CD4-positive, alpha-beta T cell (primary cell): ENCODE data around the gene REEP2. TPM values are rescaled to one million over a fixed set of nuclear protein-coding genes. Genes with fewer than 3 reads are reported as not detected.

Source experiments
- ATAC-seq: fragments of 200-7000 bp; cut with Tn5 transposase; one replicate; pipeline ENCODE4 v1.10.0; 2022; ENCODE audit warnings: mild to moderate bottlenecking; ENCODE audit not compliant: poor library complexity
- CTCF ChIA-PET: fragments of 350-600 bp; sonication (Branson Sonifier 250); formaldehyde crosslinking; loops from one replicate; lab custom pipeline; 2021; ENCODE audit warnings: antibody characterized with exemption, inconsistent platforms; lab: Charles Lee
- POLR2A ChIA-PET: fragments of 350-600 bp; sonication (Branson Sonifier 250); formaldehyde crosslinking; loops from one replicate; lab custom pipeline; 2021; ENCODE audit warnings: antibody characterized with exemption, inconsistent platforms; lab: Charles Lee
- DNase-seq, 14 experiments: peaks; one replicate each; pipeline ENCODE4 v3.0.0-alpha.2; 2013 to 2020; ENCODE audit warnings: mixed read lengths in 2 of 14
- H3K27ac ChIP-seq, 2 donors: one replicate each; pipeline versions ENCODE4 v1.5.1 to v1.7.0; 2013; ENCODE audit warnings: low read length in 2 of 2, low read depth in 1 of 2, mild to moderate bottlenecking in 1 of 2
- H3K27me3 ChIP-seq, 2 experiments: 1 replicate in 1 of 2; 2 replicates in 1 of 2; pipeline versions ENCODE4 v1.6.1 to v1.7.0; 2013; ENCODE audit warnings: low read length in 2 of 2, control low read depth in 1 of 2, mild to moderate bottlenecking in 1 of 2, moderate library complexity in 1 of 2; ENCODE audit not compliant: insufficient read depth in 2 of 2, control insufficient read depth in 1 of 2
- H3K36me3 ChIP-seq: one replicate; pipeline ENCODE4 v1.6.1; 2013; ENCODE audit warnings: low read length, control low read depth; ENCODE audit not compliant: insufficient read depth
- H3K4me1 ChIP-seq: one replicate; pipeline ENCODE4 v1.6.1; 2013; ENCODE audit warnings: low read length, control low read depth; ENCODE audit not compliant: insufficient read depth
- H3K4me3 ChIP-seq: one replicate; pipeline ENCODE4 v1.5.1; 2013; ENCODE audit warnings: mild to moderate bottlenecking, low read length, moderate library complexity
- H3K9me3 ChIP-seq, 2 experiments: 1 replicate in 1 of 2; 2 replicates in 1 of 2; pipeline versions ENCODE4 v1.6.1 to v1.7.0; 2013; ENCODE audit warnings: low read length in 2 of 2, mild to moderate bottlenecking in 2 of 2, control low read depth in 1 of 2, moderate library complexity in 1 of 2; ENCODE audit not compliant: control insufficient read depth in 1 of 2, insufficient read depth in 1 of 2
- H3K27ac Mint-ChIP-seq: one replicate; pipeline ENCODE4 v1.8.0; 2020; ENCODE audit warnings: mixed read lengths
- H3K27me3 Mint-ChIP-seq: one replicate; pipeline ENCODE4 v1.8.0; 2021; ENCODE audit warnings: mixed read lengths
- H3K36me3 Mint-ChIP-seq: one replicate; pipeline ENCODE4 v1.8.0; 2021; ENCODE audit warnings: low read depth, mixed read lengths
- H3K4me1 Mint-ChIP-seq: one replicate; pipeline ENCODE4 v1.8.0; 2021; ENCODE audit warnings: low read depth, mixed read lengths
- H3K4me3 Mint-ChIP-seq: one replicate; pipeline ENCODE4 v1.8.0; 2020; ENCODE audit warnings: mild to moderate bottlenecking, mixed read lengths
- H3K9me3 Mint-ChIP-seq: one replicate; pipeline ENCODE4 v1.8.0; 2020; ENCODE audit warnings: mixed read lengths
- CTCF ChIP-seq: fragments of 200-600 bp; IDR thresholded peaks from one replicate; pipeline ENCODE4 v1.8.0; 2022; ENCODE audit warnings: antibody characterized with exemption, mild to moderate bottlenecking
- intact Hi-C, 2 experiments: fragments of 100-400 bp; cut with DNase I in 1 of 2; cut with micrococcal nuclease in 1 of 2; formaldehyde crosslinking; loops; one replicate each; pipeline versions ENCODE4 v1.15.1 to v1.9.0; 2023 to 2025; cut with DNase I, micrococcal nuclease
- total RNA-seq, 174 experiments: library from RNA in 2 of 174; stranded (reverse) in 2 of 174; gene quantifications; one replicate each; pipeline ENCODE4 v1.2.3 and lab custom pipeline; 2021 to 2026

REEP2 gene
- total RNA-seq, 2 experiments from 2014 or later: 0.33 to 0.34 TPM

- no peak overlapping the region for H3K4me3 Mint-ChIP-seq
- peaks cover 68% of the 10 kb centered on the region for H3K36me3 ChIP-seq
- H3K9me3 ChIP-seq: no peaks in the 10 kb centered on the region
- H3K27ac ChIP-seq: no peak overlapping the region
- ChIA-PET POLR2A (no interaction called here), CTCF (no interaction called here)
- intact Hi-C loops: no loop called here
- no peaks in the 10 kb centered on the region for H3K9me3 Mint-ChIP-seq
- peaks cover 89% of the 10 kb centered on the region for H3K36me3 Mint-ChIP-seq
- H3K27ac Mint-ChIP-seq: no peak overlapping the region
- H3K4me1 ChIP-seq: no peaks in the 10 kb centered on the region
- H3K27me3 ChIP-seq: no peaks in the 10 kb centered on the region
- no peak for ATAC-seq
- no peak for TF ChIP-seq CTCF
- H3K4me3 ChIP-seq: no peak overlapping the region
- no peak for DNase-seq
- H3K27me3 Mint-ChIP-seq: no peaks in the 10 kb centered on the region
- no peaks in the 10 kb centered on the region for H3K4me1 Mint-ChIP-seq
Measured at GRCh38 chr5:138391859-138392386, 46.9 kb upstream of the REEP2 start.

GRCh38 chr5:138402640-138403039 lies 36.2 kb upstream of the REEP2 start:
- H3K9me3 Mint-ChIP-seq: no peaks in the 10 kb centered on the region
- no peak overlapping the region for H3K4me3 Mint-ChIP-seq
- H3K36me3 ChIP-seq: peaks cover 69% of the 10 kb centered on the region
- H3K27me3 ChIP-seq: no peaks in the 10 kb centered on the region
- POLR2A ChIA-PET: no interaction called here
- peaks cover 78% of the 10 kb centered on the region for H3K36me3 Mint-ChIP-seq
- ATAC-seq (no peak), DNase-seq (no peak)
- CTCF ChIA-PET: interaction anchor here (2.8 kb wide), 1 partner anchor 50 kb away, joined by 11 read pairs; the partner anchor contains the start of gene KDM3B
- no peak for TF ChIP-seq CTCF
- no peak overlapping the region for H3K4me3 ChIP-seq
- no peak overlapping the region for H3K27ac Mint-ChIP-seq
- intact Hi-C loops: no loop called here
- no peaks in the 10 kb centered on the region for H3K9me3 ChIP-seq
- H3K27ac ChIP-seq: no peak overlapping the region
- no peaks in the 10 kb centered on the region for H3K27me3 Mint-ChIP-seq
- peaks cover 4% of the 10 kb centered on the region for H3K4me1 Mint-ChIP-seq
- no peaks in the 10 kb centered on the region for H3K4me1 ChIP-seq

GRCh38 chr5:138408023-138408422 lies 30.8 kb upstream of the REEP2 start:
- peak; percentile 26 for ATAC-seq
- Mint-ChIP-seq H3K4me1 (peaks cover 8% of the 10 kb centered on the region), H3K36me3 (peaks cover 70% of the 10 kb centered on the region), H3K27ac (no peak overlapping the region), H3K27me3 (no peaks in the 10 kb centered on the region), H3K4me3 (no peak overlapping the region), H3K9me3 (no peaks in the 10 kb centered on the region)
- Histone ChIP-seq H3K36me3 (peaks cover 42% of the 10 kb centered on the region), H3K27me3 (no peaks in the 10 kb centered on the region), H3K27ac (no peak overlapping the region), H3K9me3 (no peaks in the 10 kb centered on the region), H3K4me1 (no peaks in the 10 kb centered on the region), H3K4me3 (no peak overlapping the region)
- ChIA-PET POLR2A (no interaction called here), CTCF (interaction anchor here (1.1 kb wide), 1 partner anchor 42 kb away, joined by 4 read pairs; no protein-coding TSS in a partner anchor)
- peak in 3 of 14 experiments; percentile 21 to 27 (median 27) for DNase-seq
- no peak for TF ChIP-seq CTCF
- intact Hi-C loops: no loop called here
